Bronchial epithelial cell (primary cell): Measurements from ENCODE around the gene CTSD. TPM values are rescaled to one million over a fixed set of nuclear protein-coding genes. Genes with fewer than 3 reads are reported as not detected.

Source experiments
- DNase-seq: peaks from one replicate; pipeline ENCODE4 v3.0.0-alpha.2; 2010; ENCODE audit warnings: low read depth
- FAIRE-seq: peaks from 2 replicates; lab custom pipeline; 2011; peaks lifted over from hg19 to GRCh38; lab: Jason Lieb, UNC
- H3K27me3 ChIP-seq: 2 replicates; pipeline ENCODE4 v1.5.1; 2011; ENCODE audit warnings: low read length; ENCODE audit not compliant: control insufficient read depth, insufficient read depth
- H3K36me3 ChIP-seq: 2 replicates; pipeline ENCODE4 v1.5.1; 2011; ENCODE audit warnings: low read length; ENCODE audit not compliant: control insufficient read depth, insufficient read depth
- H3K4me3 ChIP-seq: 2 replicates; pipeline ENCODE4 v1.5.1; 2011; ENCODE audit warnings: mild to moderate bottlenecking, low read depth, low read length, control low read depth
- CTCF ChIP-seq: IDR thresholded peaks from 2 replicates; pipeline ENCODE4 v1.5.1; 2011; ENCODE audit warnings: mild to moderate bottlenecking, moderate library complexity, low read length, control low read depth, inconsistent platforms; ENCODE audit not compliant: insufficient read depth, severe bottlenecking
- total RNA-seq: library from RNA; depleted of rRNA; stranded (reverse); fragments of >200 nt; gene quantifications from 2 replicates; pipeline ENCODE4 v1.2.1, GENCODE V29; 2014

The CTSD gene
- total RNA-seq, 1 donor from 2014 or later = 214 TPM

GRCh38 chr11:1767399-1768140 is 3.8 kb upstream of the CTSD start:
- Histone ChIP-seq H3K36me3 (no peaks in the 10 kb centered on the region), H3K27me3 (no peaks in the 10 kb centered on the region), H3K4me3 (no peak overlapping the region)
- no peak for TF ChIP-seq CTCF
- no peak for FAIRE-seq
- no peak for DNase-seq

- FAIRE-seq (no peak), DNase-seq (no peak)
- peaks cover 2% of the 10 kb centered on the region for H3K36me3 ChIP-seq
Observed at GRCh38 chr11:1766719-1767398, 3.1 kb upstream of the CTSD start.

DNA sequence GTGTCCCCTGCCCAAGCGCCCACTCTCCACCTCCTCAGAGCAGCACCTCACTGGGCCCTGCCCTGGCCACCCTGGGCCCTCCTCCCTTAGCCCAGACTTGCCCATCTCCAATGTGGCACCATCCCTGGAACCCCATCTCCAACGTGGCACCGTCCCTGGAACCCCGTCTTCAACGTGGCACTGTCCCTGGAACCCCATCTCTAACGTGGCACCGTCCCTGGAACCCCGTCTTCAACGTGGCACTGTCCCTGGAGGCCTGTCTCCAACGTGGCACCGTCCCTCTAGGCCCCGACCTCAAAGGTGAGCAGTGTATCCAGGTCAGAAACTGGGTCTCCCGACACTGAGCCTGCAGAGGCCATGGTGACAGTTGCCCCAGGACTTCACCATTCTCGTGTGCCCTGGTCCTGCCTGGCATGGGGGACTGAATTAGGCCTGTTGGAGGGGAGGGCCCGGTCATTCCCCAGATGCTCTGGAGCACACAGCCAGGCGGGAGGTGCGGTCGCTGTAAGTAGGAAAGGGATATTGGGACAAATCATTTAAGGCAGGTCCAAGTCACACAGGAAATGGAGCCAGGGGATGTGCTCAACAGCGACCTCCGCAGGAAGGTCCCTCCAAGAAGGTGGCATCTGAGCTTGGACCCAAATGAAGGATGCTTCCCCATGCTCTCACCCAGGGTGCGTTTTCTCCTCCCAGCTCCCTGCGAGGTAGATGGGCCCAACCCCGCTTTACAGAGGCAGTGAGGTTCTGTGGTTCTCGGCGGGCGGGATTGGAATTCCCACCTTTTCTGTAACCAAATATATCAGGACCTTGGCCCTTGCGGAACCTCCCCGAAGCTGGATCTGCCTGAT is 2.4 kb upstream of the CTSD start:
- no peak for DNase-seq
- no peak for FAIRE-seq
- Histone ChIP-seq H3K36me3 (peaks cover 9% of the 10 kb centered on the region), H3K4me3 (no peak overlapping the region), H3K27me3 (no peaks in the 10 kb centered on the region)
- peak; percentile 12 for TF ChIP-seq CTCF

More at GRCh38 chr11:1766719-1767398, 3.1 kb upstream of the CTSD start:
- TF ChIP-seq CTCF = no peak
- no peak overlapping the region for H3K4me3 ChIP-seq
- no peaks in the 10 kb centered on the region for H3K27me3 ChIP-seq

DNA sequence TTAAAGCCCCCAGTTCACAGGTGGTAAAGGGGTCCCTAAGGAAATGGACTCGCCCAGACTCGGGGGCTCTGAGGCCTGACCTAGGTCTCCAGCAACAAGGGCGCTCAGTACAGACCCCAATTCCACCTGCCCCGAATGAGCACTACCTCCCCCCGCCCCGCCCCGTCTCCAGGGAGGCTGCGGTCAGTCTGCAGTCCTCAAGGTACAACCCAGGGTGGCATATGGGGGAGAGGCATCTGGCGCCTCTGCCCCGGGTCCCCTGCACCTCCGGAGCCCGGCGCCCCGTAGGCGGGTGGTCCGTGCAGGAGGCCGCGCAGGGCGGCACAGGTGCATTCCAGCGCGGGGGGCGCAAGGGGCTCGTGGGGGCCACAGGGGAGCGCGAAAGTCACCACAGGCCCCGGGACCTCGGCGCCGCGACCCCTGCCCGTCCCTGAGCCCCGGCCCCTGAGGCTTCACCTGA is 361 bp downstream of the CTSD start:
- FAIRE-seq = no peak
- Histone ChIP-seq H3K4me3 (peak overlapping the region; percentile 94), H3K36me3 (peaks cover 35% of the 10 kb centered on the region), H3K27me3 (no peaks in the 10 kb centered on the region)
- no peak for DNase-seq
- TF ChIP-seq CTCF = no peak

GRCh38 chr11:1762537-1763302 is 1.0 kb downstream of the CTSD start:
- peak overlapping the region; percentile 94 for H3K4me3 ChIP-seq
- FAIRE-seq = peak; percentile 68
- H3K27me3 ChIP-seq = no peaks in the 10 kb centered on the region
- TF ChIP-seq CTCF = no peak
- peak; percentile 78 for DNase-seq
- peaks cover 35% of the 10 kb centered on the region for H3K36me3 ChIP-seq
